BLaER1 treated with 17β-estradiol and CSF1 and Interleukin-3, amounts not matched to agents 10 nM and 100 nM (cell line): ENCODE data around the gene VPS13C.
"Not testable (repeated sequence)": the region's sequence is repeated elsewhere in the genome, so short reads cannot be mapped to it uniquely, and the experiment has no call there.

Experiments
- H3K27ac ChIP-seq, 11 experiments: shearing (Covaris generic); formaldehyde crosslinking; 2 replicates each; pipeline ENCODE4 v1.8.1; 2022
- H3K27me3 ChIP-seq, 11 experiments: shearing (Covaris generic); formaldehyde crosslinking; 2 replicates each; pipeline ENCODE4 v1.8.1; 2022
- H3K36me3 ChIP-seq, 11 experiments: shearing (Covaris generic); formaldehyde crosslinking; 2 replicates each; pipeline ENCODE4 v1.8.1; 2022
- H3K4me1 ChIP-seq, 10 experiments: shearing (Covaris generic); formaldehyde crosslinking; 2 replicates each; pipeline ENCODE4 v1.8.1; 2022
- H3K4me2 ChIP-seq, 11 experiments: shearing (Covaris generic); formaldehyde crosslinking; 2 replicates each; pipeline ENCODE4 v1.8.1; 2022
- H3K4me3 ChIP-seq, 10 experiments: shearing (Covaris generic); formaldehyde crosslinking; 2 replicates each; pipeline ENCODE4 v1.8.1; 2022
- H3K9ac ChIP-seq, 11 experiments: shearing (Covaris generic); formaldehyde crosslinking; 2 replicates each; pipeline ENCODE4 v1.8.1; 2022
- H3K9me3 ChIP-seq, 11 experiments: shearing (Covaris generic); formaldehyde crosslinking; replicated peaks in 1 of 11; 2 replicates each; pipeline ENCODE4 v1.8.1; 2022
- H4K20me1 ChIP-seq, 11 experiments: shearing (Covaris generic); formaldehyde crosslinking; 2 replicates each; pipeline ENCODE4 v1.8.1; 2022
- Cebpa-rat ChIP-seq, 11 experiments: shearing (Covaris generic); IDR thresholded peaks; 2 replicates each; pipeline ENCODE4 v1.8.1; 2022

VPS13C gene

GRCh38 chr15:62020576-62021160, 39.6 kb downstream of the VPS13C start:
- no peaks in the 10 kb centered on the region for H3K4me1 ChIP-seq
- no peak overlapping the region for H3K4me2 ChIP-seq
- no peak for TF ChIP-seq Cebpa-rat (IDR thresholded peaks at IDR 0.05)
- no peak overlapping the region for H3K9ac ChIP-seq
- peaks cover 0 to 21% (median 0%) of the 10 kb centered on the region in 11 experiments; a peak in 3 of 22 replicates for H4K20me1 ChIP-seq
- H3K27ac ChIP-seq = no peak overlapping the region
- no peak overlapping the region for H3K4me3 ChIP-seq
- no peaks in the 10 kb centered on the region for H3K27me3 ChIP-seq
- peaks cover 39 to 68% (median 47%) of the 10 kb centered on the region in 11 experiments for H3K36me3 ChIP-seq
- peaks cover 9 to 24% (median 12%) of the 10 kb centered on the region in 11 experiments; a peak in 19 of 22 replicates for H3K9me3 ChIP-seq

- not testable (repeated sequence) for H3K4me3 ChIP-seq
- peaks cover 40 to 54% (median 46%) of the 10 kb centered on the region in 11 experiments for H3K36me3 ChIP-seq
Measured at GRCh38 chr15:62005354-62005753, 54.9 kb downstream of the VPS13C start.

GRCh38 chr15:61997786-61998185, 62.5 kb downstream of the VPS13C start:
- Histone ChIP-seq H3K4me3 (no peak overlapping the region), H4K20me1 (peaks cover 0 to 22% (median 0%) of the 10 kb centered on the region in 11 experiments; a peak in 3 of 22 replicates), H3K4me2 (no peak overlapping the region), H3K9me3 (peaks cover 0 to 13% (median 0%) of the 10 kb centered on the region in 11 experiments; a peak in 3 of 22 replicates), H3K9ac (no peak overlapping the region), H3K27ac (no peak overlapping the region), H3K36me3 (peaks cover 19 to 73% (median 44%) of the 10 kb centered on the region in 11 experiments), H3K4me1 (no peaks in the 10 kb centered on the region), H3K27me3 (no peaks in the 10 kb centered on the region)
- TF ChIP-seq Cebpa-rat (IDR thresholded peaks at IDR 0.05) = no peak

More at GRCh38 chr15:62005354-62005753, 54.9 kb downstream of the VPS13C start:
- peaks cover 14 to 28% (median 25%) of the 10 kb centered on the region in 11 experiments for H3K9me3 ChIP-seq
- H3K27me3 ChIP-seq, H3K4me1 ChIP-seq, H3K4me2 ChIP-seq, H3K9ac ChIP-seq, H3K27ac ChIP-seq, H4K20me1 ChIP-seq: not testable (repeated sequence)

GRCh38 chr15:61996056-61996635, 64.1 kb downstream of the VPS13C start:
- H3K36me3 ChIP-seq = peaks cover 23 to 88% (median 53%) of the 10 kb centered on the region in 11 experiments
- H3K27ac ChIP-seq = no peak overlapping the region
- H4K20me1 ChIP-seq = peaks cover 0 to 30% (median 0%) of the 10 kb centered on the region in 11 experiments; a peak in 3 of 22 replicates
- no peaks in the 10 kb centered on the region for H3K27me3 ChIP-seq
- H3K4me2 ChIP-seq = no peak overlapping the region
- H3K9me3 ChIP-seq = peaks cover 0 to 13% (median 0%) of the 10 kb centered on the region in 11 experiments; a peak in 3 of 22 replicates
- TF ChIP-seq Cebpa-rat (IDR thresholded peaks at IDR 0.05) = no peak
- H3K9ac ChIP-seq = no peak overlapping the region
- H3K4me1 ChIP-seq = no peaks in the 10 kb centered on the region
- H3K4me3 ChIP-seq = no peak overlapping the region

- Histone ChIP-seq H3K36me3 (peaks cover 30 to 95% (median 64%) of the 10 kb centered on the region in 11 experiments), H3K4me2 (no peak overlapping the region), H3K27ac (no peak overlapping the region), H3K9me3 (peaks cover 0 to 27% (median 14%) of the 10 kb centered on the region in 11 experiments; a peak in 18 of 22 replicates), H4K20me1 (peaks cover 0 to 35% (median 0%) of the 10 kb centered on the region in 11 experiments; a peak in 4 of 22 replicates), H3K27me3 (no peaks in the 10 kb centered on the region), H3K4me1 (no peaks in the 10 kb centered on the region), H3K9ac (no peak overlapping the region), H3K4me3 (no peak overlapping the region)
- TF ChIP-seq Cebpa-rat (IDR thresholded peaks at IDR 0.05) = no peak
Measured at GRCh38 chr15:61994216-61994615, 66.0 kb downstream of the VPS13C start.

GRCh38 chr15:61992518-61992917, 67.7 kb downstream of the VPS13C start:
- peaks cover 0 to 50% (median 0%) of the 10 kb centered on the region in 11 experiments; a peak in 4 of 22 replicates for H4K20me1 ChIP-seq
- no peak for TF ChIP-seq Cebpa-rat (IDR thresholded peaks at IDR 0.05)
- H3K27me3 ChIP-seq = no peaks in the 10 kb centered on the region
- H3K36me3 ChIP-seq = peaks cover 47 to 95% (median 69%) of the 10 kb centered on the region in 11 experiments
- no peak overlapping the region for H3K4me2 ChIP-seq
- no peak overlapping the region for H3K9ac ChIP-seq
- no peak overlapping the region for H3K27ac ChIP-seq
- peaks cover 0 to 42% (median 30%) of the 10 kb centered on the region in 11 experiments; a peak in 20 of 22 replicates for H3K9me3 ChIP-seq
- H3K4me1 ChIP-seq = no peaks in the 10 kb centered on the region
- H3K4me3 ChIP-seq = no peak overlapping the region

- no peak overlapping the region for H3K27ac ChIP-seq
- no peak overlapping the region for H3K9ac ChIP-seq
- peaks cover 0 to 66% (median 0%) of the 10 kb centered on the region in 11 experiments; a peak in 5 of 22 replicates for H4K20me1 ChIP-seq
- no peaks in the 10 kb centered on the region for H3K4me1 ChIP-seq
- no peak for TF ChIP-seq Cebpa-rat (IDR thresholded peaks at IDR 0.05)
- no peak overlapping the region for H3K4me2 ChIP-seq
- no peaks in the 10 kb centered on the region for H3K27me3 ChIP-seq
- peaks cover 49 to 97% (median 65%) of the 10 kb centered on the region in 11 experiments for H3K36me3 ChIP-seq
- H3K4me3 ChIP-seq = no peak overlapping the region
- peaks cover 0 to 34% (median 25%) of the 10 kb centered on the region in 11 experiments; a peak in 20 of 22 replicates for H3K9me3 ChIP-seq
Measured at GRCh38 chr15:61989667-61990066, 70.6 kb downstream of the VPS13C start.

GRCh38 chr15:61987824-61988223, 72.4 kb downstream of the VPS13C start:
- Histone ChIP-seq H3K27me3 (no peaks in the 10 kb centered on the region), H3K4me2 (no peak overlapping the region), H3K9ac (no peak overlapping the region), H3K36me3 (peaks cover 68 to 99% (median 78%) of the 10 kb centered on the region in 11 experiments), H3K9me3 (peaks cover 0 to 34% (median 25%) of the 10 kb centered on the region in 11 experiments; a peak in 20 of 22 replicates), H3K4me1 (no peaks in the 10 kb centered on the region), H4K20me1 (peaks cover 0 to 75% (median 0%) of the 10 kb centered on the region in 11 experiments; a peak in 5 of 22 replicates), H3K27ac (no peak overlapping the region), H3K4me3 (no peak overlapping the region)
- TF ChIP-seq Cebpa-rat (IDR thresholded peaks at IDR 0.05) = no peak

GRCh38 chr15:61983081-61983480, 77.2 kb downstream of the VPS13C start:
- H3K4me2 ChIP-seq = no peak overlapping the region
- H3K9me3 ChIP-seq = peaks cover 0 to 10% (median 4%) of the 10 kb centered on the region in 11 experiments; a peak in 12 of 22 replicates
- peaks cover 0 to 65% (median 0%) of the 10 kb centered on the region in 11 experiments; a peak in 5 of 22 replicates for H4K20me1 ChIP-seq
- H3K4me1 ChIP-seq = no peaks in the 10 kb centered on the region
- no peak overlapping the region for H3K27ac ChIP-seq
- no peak for TF ChIP-seq Cebpa-rat (IDR thresholded peaks at IDR 0.05)
- no peak overlapping the region for H3K4me3 ChIP-seq
- no peak overlapping the region for H3K9ac ChIP-seq
- peaks cover 80 to 100% (median 87%) of the 10 kb centered on the region in 11 experiments for H3K36me3 ChIP-seq
- H3K27me3 ChIP-seq = no peaks in the 10 kb centered on the region
